Adipose tissue (tissue), 3 donors: Measurements from ENCODE around the gene TMEM181. TPM values are rescaled to one million over a fixed set of nuclear protein-coding genes. Genes with fewer than 3 reads are reported as not detected.
"Not testable (repeated sequence)": the region's sequence is repeated elsewhere in the genome, so short reads cannot be mapped to it uniquely, and the experiment has no call there.

Source experiments
- H3K27ac ChIP-seq: one replicate; pipeline ENCODE4 v1.5.1; 2013; ENCODE audit warnings: low read depth, low read length
- WGBS, 3 donors: extraction: QIAGEN DNeasy Blood & Tissue Kit; methylation state at CpG; one replicate each; pipeline ENCODE4 v1.1.7; 2013; 5-methylcytosine and 5-hydroxymethylcytosine counted together
- polyA plus RNA-seq, 3 donors: library from polyadenylated mRNA; stranded (reverse); fragments of 200-250 nt; gene quantifications; one replicate each; pipeline ENCODE4 v1.2.3, GENCODE V29; 2013
- donor health status: healthy with polysubstance abuse.
- donor health status: Bipolar disorder and iron deficiency.
- donor health status: healthy.

The TMEM181 gene
- polyA plus RNA-seq, 3 donors: 11.0 to 18.0 (median 11.0) TPM

DNA sequence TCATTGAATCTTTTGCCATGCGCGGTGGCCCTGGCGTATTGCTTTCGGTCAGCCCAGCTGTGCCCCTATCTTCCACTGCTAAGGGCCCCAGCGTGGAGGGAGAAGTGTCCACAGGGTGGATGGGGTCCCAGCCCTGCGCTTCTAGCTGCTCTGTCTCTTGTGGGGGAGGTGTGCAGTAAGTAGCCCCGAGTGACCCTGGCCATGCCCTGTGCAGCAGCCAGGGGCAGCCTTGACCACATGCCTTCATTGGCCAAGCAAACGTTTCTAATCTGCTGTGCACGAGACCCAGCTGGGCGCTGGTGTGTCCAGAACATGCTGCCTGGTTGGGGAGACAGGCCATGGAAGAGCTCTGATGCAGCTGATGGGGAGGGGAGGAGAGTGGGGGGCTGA lies 13.6 kb downstream of the TMEM181 start:
- H3K27ac ChIP-seq: no peak overlapping the region
- 72 to 93% (median 88%) methylated on average over 10 of the region's 10 CpGs for WGBS, 3 donors

DNA sequence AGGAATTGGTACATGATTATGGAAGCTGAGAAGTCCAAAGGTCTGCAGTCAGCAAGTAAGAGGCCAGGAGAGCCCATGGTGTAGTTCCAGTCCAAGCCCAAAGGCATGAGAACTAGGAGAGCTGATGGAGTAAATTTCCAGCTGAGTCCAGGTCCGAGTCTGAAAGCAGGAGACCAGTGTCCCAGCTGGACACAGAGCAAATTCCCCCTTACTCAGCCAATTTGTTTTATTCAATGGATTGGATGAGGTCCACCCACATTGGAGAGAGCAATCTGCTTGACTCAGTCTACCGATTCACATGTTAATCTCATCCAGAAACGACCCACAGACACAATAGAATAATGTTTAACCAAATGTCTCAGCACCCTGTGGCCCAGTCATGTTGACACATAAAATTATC lies 14.9 kb downstream of the TMEM181 start:
- WGBS, 3 donors: 46 to 92% (median 81%) methylated on average over 3 of the region's 3 CpGs
- H3K27ac ChIP-seq: no peak overlapping the region

- no peak overlapping the region for H3K27ac ChIP-seq
- 61 to 81% (median 72%) methylated on average over 4 of the region's 4 CpGs for WGBS, 3 donors
Observed at GRCh38 chr6:158575550-158575949, 15.7 kb downstream of the TMEM181 start.

DNA sequence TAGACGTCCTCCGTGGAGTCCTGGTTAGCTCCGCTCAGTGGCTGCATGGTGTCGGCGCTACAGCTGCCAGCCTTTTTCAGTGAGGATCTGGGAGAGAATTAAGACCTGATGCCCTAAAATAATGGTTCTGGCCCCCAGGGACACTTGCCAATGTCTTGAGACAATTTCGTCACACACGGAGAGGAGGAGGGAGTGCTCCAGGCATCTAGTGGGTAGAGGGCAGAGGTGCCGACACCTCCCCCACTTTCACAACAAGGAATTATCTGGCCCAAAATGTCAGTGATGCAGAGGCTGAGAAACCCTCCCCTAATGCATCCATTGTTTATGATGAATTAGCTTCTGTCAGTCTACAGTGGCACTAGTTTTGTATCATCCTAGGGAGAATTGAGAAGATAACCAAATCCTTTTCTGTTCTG lies 24.4 kb downstream of the TMEM181 start:
- 83 to 89% (median 85%) methylated on average over 8 of the region's 8 CpGs for WGBS, 3 donors

GRCh38 chr6:158586652-158587051 lies 26.8 kb downstream of the TMEM181 start:
- H3K27ac ChIP-seq: no peak overlapping the region
- 94 to 97% (median 96%) methylated on average over 8 of the region's 8 CpGs for WGBS, 3 donors

More for the DNA sequence above, 24.4 kb downstream of the TMEM181 start:
- H3K27ac ChIP-seq: no peak overlapping the region

DNA sequence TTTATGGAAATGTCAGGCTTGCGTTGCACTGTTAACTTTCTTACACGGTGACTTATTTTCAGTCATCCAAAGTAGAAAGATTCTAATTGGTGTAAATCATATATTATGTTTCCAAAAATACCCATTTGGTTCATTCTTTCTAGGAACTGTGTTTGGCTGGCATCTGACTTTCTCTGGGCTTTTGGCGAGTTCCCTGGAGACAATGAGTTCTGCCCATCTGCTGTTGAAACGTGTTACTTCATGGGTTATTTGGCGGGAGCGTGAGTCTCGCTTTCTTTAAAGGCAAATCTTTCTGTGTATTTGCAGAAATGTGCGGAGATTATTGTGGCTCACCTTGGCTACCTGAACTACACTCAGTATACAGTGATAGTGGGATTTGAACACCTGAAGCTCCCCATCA lies 29.5 kb downstream of the TMEM181 start:
- WGBS, 3 donors: 80 to 88% (median 81%) methylated on average over 8 of the region's 8 CpGs
- no peak overlapping the region for H3K27ac ChIP-seq

- 62 to 76% (median 73%) methylated on average over 7 of the region's 7 CpGs for WGBS, 3 donors
- no peak overlapping the region for H3K27ac ChIP-seq
Observed at GRCh38 chr6:158591134-158591809, 31.4 kb downstream of the TMEM181 start.

DNA sequence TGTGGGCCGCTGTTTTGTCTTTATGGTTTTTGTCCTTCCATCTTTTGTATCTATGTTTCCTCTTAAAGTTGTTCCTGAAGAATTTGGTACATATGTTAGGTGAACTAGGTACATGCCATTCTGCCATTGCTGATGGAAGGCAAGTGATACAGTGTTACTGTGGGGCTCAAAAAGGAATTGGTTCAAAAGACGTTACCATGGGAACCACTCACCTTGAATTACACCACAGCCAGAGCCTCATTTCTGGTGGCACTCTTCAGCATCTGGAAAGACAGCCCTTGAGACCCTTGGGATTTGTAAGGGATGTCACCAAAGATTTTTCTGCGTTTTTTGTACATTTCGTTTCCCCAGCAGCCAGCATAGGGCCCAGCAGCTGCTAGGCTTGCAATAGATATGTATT lies 31.9 kb downstream of the TMEM181 start:
- whole genome bisulfite sequencing, 3 donors: 93 to 95% (median 94%) methylated on average over 4 of the region's 4 CpGs
- no peak overlapping the region for H3K27ac ChIP-seq

DNA sequence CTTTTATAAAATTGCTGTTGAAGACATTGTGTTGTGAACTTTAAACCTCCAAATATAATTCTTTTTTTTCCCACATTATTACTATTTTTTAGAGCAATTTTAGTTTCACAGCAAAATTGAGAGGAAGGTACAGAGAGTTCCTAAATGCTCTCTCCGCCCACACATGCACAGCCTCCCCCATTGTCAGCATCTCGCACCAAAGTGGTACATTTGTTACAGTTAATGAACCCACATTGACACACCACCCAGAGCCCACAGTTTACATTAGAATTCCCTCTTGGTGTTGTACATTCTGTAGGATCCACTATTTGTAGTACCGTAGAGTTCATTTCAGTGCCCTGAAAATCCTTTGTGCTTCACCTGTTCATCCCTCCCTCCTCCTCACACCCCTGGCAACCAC lies 33.8 kb downstream of the TMEM181 start:
- no peak overlapping the region for H3K27ac ChIP-seq
- 91 to 93% (median 92%) methylated on average over 3 of the region's 3 CpGs for WGBS, 3 donors

DNA sequence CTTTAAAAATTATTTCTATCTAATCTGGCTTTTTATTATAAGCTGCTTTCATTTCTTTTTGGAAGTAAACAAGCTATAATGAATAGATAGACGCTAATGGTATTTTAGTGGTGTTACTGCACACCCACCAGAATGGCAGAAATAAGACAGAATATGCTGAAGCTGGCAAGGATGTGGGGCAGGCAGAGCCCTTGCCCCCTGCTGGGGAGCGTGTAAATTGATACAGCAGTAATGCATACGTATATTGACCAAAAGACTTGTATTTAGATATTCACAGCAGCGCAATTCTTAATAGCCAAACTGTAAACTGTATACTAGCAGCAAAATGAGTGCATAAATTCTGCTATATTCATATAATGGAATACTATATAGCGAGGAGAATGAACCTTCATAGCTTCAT lies 35.3 kb downstream of the TMEM181 start:
- no peak overlapping the region for H3K27ac ChIP-seq
- 75 to 93% (median 86%) methylated on average over 5 of the region's 5 CpGs for WGBS, 3 donors

GRCh38 chr6:158596861-158597260 lies 37.0 kb downstream of the TMEM181 start:
- no peak overlapping the region for H3K27ac ChIP-seq
- WGBS, 3 donors: 71 to 83% (median 74%) methylated on average over 6 of the region's 6 CpGs

DNA sequence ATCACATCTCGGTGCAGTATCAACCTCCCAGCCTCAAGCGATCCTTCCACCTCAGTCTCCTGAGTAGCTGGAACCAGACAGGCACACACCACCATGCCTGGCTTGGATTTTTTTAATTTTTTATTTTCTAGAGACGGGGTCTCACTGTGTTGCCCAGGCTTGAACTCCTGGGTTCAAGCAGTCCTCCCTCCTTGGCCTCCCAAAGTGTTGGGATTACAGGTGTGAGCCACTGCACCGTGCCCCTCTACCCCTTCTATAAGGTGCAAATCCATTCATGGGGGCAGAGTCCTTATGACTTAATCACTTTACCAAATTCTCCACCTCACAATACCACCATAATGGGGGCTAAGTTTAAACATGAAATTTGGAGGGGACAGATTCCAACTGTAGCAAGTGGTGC lies 37.7 kb downstream of the TMEM181 start:
- WGBS, 3 donors: 93 to 96% (median 94%) methylated on average over 4 of the region's 4 CpGs
- H3K27ac ChIP-seq: no peak overlapping the region

- WGBS, 3 donors: 83 to 87% (median 87%) methylated on average over 18 of the region's 18 CpGs
- no peak overlapping the region for H3K27ac ChIP-seq
Observed at GRCh38 chr6:158599635-158600034, 39.7 kb downstream of the TMEM181 start.

GRCh38 chr6:158603261-158604047 lies 43.6 kb downstream of the TMEM181 start:
- WGBS, 3 donors: 66 to 89% (median 81%) methylated on average over 15 of the region's 15 CpGs

DNA sequence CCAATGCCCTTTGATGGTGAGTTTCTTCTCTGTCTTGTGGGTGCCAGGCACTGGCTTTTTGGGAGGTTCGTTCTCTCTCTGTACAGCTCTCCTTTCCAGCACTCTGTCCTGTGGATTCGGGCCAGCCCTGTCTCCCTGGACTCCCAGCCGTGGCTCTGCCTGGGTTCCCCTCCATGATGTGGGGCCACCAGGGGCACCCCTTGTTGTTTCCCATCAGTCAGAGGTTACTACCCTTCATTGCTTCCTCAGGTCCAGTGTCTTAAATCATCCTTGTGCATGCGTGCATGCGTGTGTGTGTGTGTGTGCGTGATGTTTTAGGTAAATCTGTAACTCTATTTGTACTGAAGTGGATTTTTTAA lies 44.1 kb downstream of the TMEM181 start:
- no peak overlapping the region for H3K27ac ChIP-seq
- 67 to 88% (median 87%) methylated on average over 6 of the region's 6 CpGs for WGBS, 3 donors

More at GRCh38 chr6:158603261-158604047, 43.6 kb downstream of the TMEM181 start:
- no peak overlapping the region for H3K27ac ChIP-seq

GRCh38 chr6:158605266-158605878 lies 45.5 kb downstream of the TMEM181 start:
- H3K27ac ChIP-seq: no peak overlapping the region
- 46 to 49% (median 49%) methylated on average over 13 of the region's 13 CpGs for WGBS, 3 donors

GRCh38 chr6:158606011-158606410 lies 46.1 kb downstream of the TMEM181 start:
- 83 to 95% (median 86%) methylated on average over 14 to 15 of the region's 15 CpGs for WGBS, 3 donors
- H3K27ac ChIP-seq: not testable (repeated sequence)

- 91 to 99% (median 96%) methylated on average over 7 of the region's 7 CpGs for WGBS, 3 donors
- H3K27ac ChIP-seq: no peak overlapping the region
Observed at GRCh38 chr6:158606935-158607334, 47.0 kb downstream of the TMEM181 start.

DNA sequence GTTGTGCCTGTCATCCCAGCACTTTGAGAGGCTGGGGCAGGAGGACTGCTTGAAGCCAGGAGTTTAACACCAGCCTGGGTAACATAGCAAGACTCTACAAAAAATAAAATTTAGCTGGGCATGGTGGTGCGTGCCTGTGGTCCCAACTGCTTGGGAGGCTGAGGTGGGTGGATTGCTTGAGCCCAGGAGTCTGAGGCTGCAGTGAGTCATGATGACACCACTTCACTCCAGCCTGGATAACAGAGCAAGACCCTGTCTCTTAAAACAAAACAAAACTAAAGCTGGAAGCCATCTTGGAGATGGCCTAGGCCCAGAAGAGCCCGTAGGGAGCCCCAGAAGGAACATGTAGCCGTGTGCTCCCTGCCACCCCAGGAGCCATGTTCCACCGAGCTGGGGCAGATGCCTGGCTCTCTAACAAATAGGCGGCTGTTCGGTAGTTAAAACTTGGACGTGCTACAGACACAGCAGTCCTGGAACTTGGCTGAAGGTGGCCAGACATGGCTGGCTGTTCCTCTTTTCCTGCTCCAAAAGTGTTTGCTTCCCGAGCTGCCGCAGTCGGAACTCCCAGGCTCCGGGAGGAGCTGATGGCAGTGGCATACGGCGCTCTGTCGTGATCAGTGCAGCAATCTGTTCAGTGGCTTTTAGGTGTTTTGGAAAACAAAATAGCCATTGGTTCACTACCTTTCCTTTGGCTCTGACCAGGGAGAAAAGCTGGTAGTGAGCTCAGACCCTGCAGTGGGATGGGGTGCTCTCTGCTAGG lies 47.7 kb downstream of the TMEM181 start:
- H3K27ac ChIP-seq: no peak overlapping the region
- 86 to 91% (median 89%) methylated on average over 14 of the region's 14 CpGs for WGBS, 3 donors
